IMR-90 (cell line): ENCODE data around the gene USO1. TPM values are rescaled to one million over a fixed set of nuclear protein-coding genes. Genes with fewer than 3 reads are reported as not detected.
A peak's percentile ranks its signal among the peaks of the same experiment; 100 is the strongest.

Experiments used
- ATAC-seq: fragments of 200-7000 bp; cut with Tn5 transposase; 2 replicates; pipeline ENCODE4 v1.9.1; 2020; ENCODE audit warnings: low read depth, mild to moderate bottlenecking, moderate library complexity
- BruUV-seq: library from RNA; stranded (reverse); fragments of 400-500 nt; replicated peaks from 2 replicates; lab custom pipeline; 2021; lab: Mats Ljungman, UMichigan
- CTCF ChIA-PET: fragments of 300-600 bp; formaldehyde crosslinking; extraction: SDS; loops from one replicate; lab custom pipeline; 2021; ENCODE audit warnings: antibody characterized with exemption; lab: Yijun Ruan, JAX
- POLR2A ChIA-PET: fragments of 300-600 bp; sonication (Branson Sonifier 250); formaldehyde crosslinking; loops from one replicate; lab custom pipeline; 2022; ENCODE audit warnings: antibody characterized with exemption; ENCODE audit not compliant: unreplicated experiment; lab: Charles Lee
- DNase-seq: peaks from one replicate; pipeline ENCODE4 v3.0.0; 2013
- H2AFZ ChIP-seq: replicated peaks from 2 replicates; pipeline ENCODE3; 2013; ENCODE audit warnings: low read length, mild to moderate bottlenecking; ENCODE audit not compliant: poor library complexity
- H2AK5ac ChIP-seq: 2 replicates; pipeline ENCODE4 v1.6.1; 2013; ENCODE audit warnings: low read depth, low read length, inconsistent platforms
- H2AK9ac ChIP-seq: replicated peaks from 2 replicates; pipeline ENCODE3; 2013; ENCODE audit warnings: mild to moderate bottlenecking, low read depth, low read length, moderate library complexity; ENCODE audit not compliant: poor library complexity
- H2BK120ac ChIP-seq: 2 replicates; pipeline ENCODE4 v1.6.1; 2013; ENCODE audit warnings: low read depth, low read length, inconsistent platforms
- H2BK15ac ChIP-seq: 3 replicates; pipeline ENCODE4 v1.6.1; 2013; ENCODE audit warnings: low read depth, low read length, inconsistent platforms
- H2BK20ac ChIP-seq: 2 replicates; pipeline ENCODE4 v1.6.1; 2013; ENCODE audit warnings: low read depth, mild to moderate bottlenecking, inconsistent platforms, low read length, moderate library complexity
- H2BK5ac ChIP-seq: 2 replicates; pipeline ENCODE4 v1.6.1; 2013; ENCODE audit warnings: mild to moderate bottlenecking, low read depth, low read length, inconsistent platforms; ENCODE audit not compliant: poor library complexity, severe bottlenecking
- H3K14ac ChIP-seq: replicated peaks from 2 replicates; pipeline ENCODE4 v1.6.1; 2013; ENCODE audit warnings: low read depth, low read length, inconsistent platforms
- H3K18ac ChIP-seq: 2 replicates; pipeline ENCODE4 v1.6.1; 2013; ENCODE audit warnings: low read depth, low read length, control low read depth
- H3K23ac ChIP-seq: 2 replicates; pipeline ENCODE4 v1.6.1; 2013; ENCODE audit warnings: low read depth, low read length, inconsistent platforms
- H3K27ac ChIP-seq: 2 replicates; pipeline ENCODE4 v1.5.1; 2013; ENCODE audit warnings: mild to moderate bottlenecking, control low read depth, low read length; ENCODE audit not compliant: insufficient read depth
- H3K27me3 ChIP-seq: 2 replicates; pipeline ENCODE4 v1.6.1; 2013; ENCODE audit warnings: low read length; ENCODE audit not compliant: control insufficient read depth, insufficient read depth
- H3K36me3 ChIP-seq: 2 replicates; pipeline ENCODE4 v1.6.1; 2013; ENCODE audit warnings: low read length, mixed read lengths; ENCODE audit not compliant: control insufficient read depth, insufficient read depth
- H3K4ac ChIP-seq: 2 replicates; pipeline ENCODE4 v1.6.1; 2013; ENCODE audit warnings: low read depth, low read length, inconsistent platforms
- H3K4me1 ChIP-seq: 2 replicates; pipeline ENCODE4 v1.6.1; 2013; ENCODE audit warnings: low read length, mixed read lengths; ENCODE audit not compliant: control insufficient read depth, insufficient read depth
- H3K4me2 ChIP-seq: 2 replicates; pipeline ENCODE4 v1.6.1; 2013; ENCODE audit warnings: low read depth, mild to moderate bottlenecking, control low read depth, low read length, moderate library complexity
- H3K4me3 ChIP-seq: 2 replicates; pipeline ENCODE4 v1.5.1; 2013; ENCODE audit warnings: low read depth, mild to moderate bottlenecking, control low read depth, low read length, moderate library complexity; ENCODE audit not compliant: insufficient read depth
- H3K56ac ChIP-seq: 2 replicates; pipeline ENCODE4 v1.6.1; 2013; ENCODE audit warnings: low read length, inconsistent platforms; ENCODE audit not compliant: insufficient read depth; ENCODE audit errors: extremely low read depth
- H3K79me1 ChIP-seq, 2 experiments: 2 replicates each; pipeline ENCODE4 v1.6.1; 2013; ENCODE audit warnings: low read length in 2 of 2, inconsistent platforms in 1 of 2, low read depth in 1 of 2
- H3K9ac ChIP-seq: 2 replicates; pipeline ENCODE4 v1.6.1; 2013; ENCODE audit warnings: low read depth, low read length, control low read depth
- H3K9me1 ChIP-seq: 2 replicates; pipeline ENCODE4 v1.6.1; 2013; ENCODE audit warnings: low read length, inconsistent platforms; ENCODE audit not compliant: insufficient read depth
- H3K9me3 ChIP-seq: 2 replicates; pipeline ENCODE4 v1.6.1; 2013; ENCODE audit warnings: low read length; ENCODE audit not compliant: control insufficient read depth, insufficient read depth
- H4K20me1 ChIP-seq: 2 replicates; pipeline ENCODE4 v1.6.1; 2013; ENCODE audit warnings: low read length, inconsistent platforms; ENCODE audit not compliant: insufficient read depth
- H4K5ac ChIP-seq: 2 replicates; pipeline ENCODE4 v1.6.1; 2013; ENCODE audit warnings: mild to moderate bottlenecking, low read depth, low read length, control low read depth
- H4K8ac ChIP-seq, 2 experiments: 2 replicates each; pipeline ENCODE4 v1.6.1; 2013; ENCODE audit warnings: low read depth in 2 of 2, low read length in 2 of 2, control low read depth in 1 of 2, inconsistent platforms in 1 of 2
- H4K91ac ChIP-seq: 2 replicates; pipeline ENCODE4 v1.6.1; 2013; ENCODE audit warnings: low read depth, low read length, inconsistent platforms; ENCODE audit not compliant: insufficient read depth
- CEBPB ChIP-seq: IDR thresholded peaks from 2 replicates; pipeline ENCODE4 v1.6.1; 2012; ENCODE audit warnings: low read depth, low read length, improper control_type of control experiment
- MAZ ChIP-seq: IDR thresholded peaks from 2 replicates; pipeline ENCODE4 v1.6.1; 2012; ENCODE audit warnings: low read depth, mild to moderate bottlenecking, low read length, improper control_type of control experiment, moderate library complexity, borderline replicate concordance
- MXI1 ChIP-seq: IDR thresholded peaks from 2 replicates; pipeline ENCODE4 v1.6.1; 2012; ENCODE audit warnings: low read depth, mild to moderate bottlenecking, low read length, moderate library complexity, borderline replicate concordance
- POLR2A ChIP-seq: IDR thresholded peaks from 2 replicates; pipeline ENCODE4 v1.6.1; 2012; ENCODE audit warnings: mild to moderate bottlenecking, low read depth, low read length
- RAD21 ChIP-seq: IDR thresholded peaks from 2 replicates; pipeline ENCODE4 v1.6.1; 2012; ENCODE audit warnings: low read length, improper control_type of control experiment
- RCOR1 ChIP-seq: IDR thresholded peaks from 2 replicates; pipeline ENCODE4 v1.6.1; 2012; ENCODE audit warnings: mild to moderate bottlenecking, low read length, improper control_type of control experiment; ENCODE audit not compliant: insufficient replicate concordance
- RFX5 ChIP-seq: IDR thresholded peaks from 2 replicates; pipeline ENCODE4 v1.8.0; 2012; ENCODE audit warnings: low read depth, mild to moderate bottlenecking, low read length, moderate library complexity
- SMC3 ChIP-seq: fragments of 150-350 bp; IDR thresholded peaks from 2 replicates; pipeline ENCODE4 v1.6.1; 2016; ENCODE audit warnings: low read depth, mild to moderate bottlenecking, antibody characterized with exemption, low read length, moderate library complexity
- WGBS, 2 experiments: methylation state at CpG; one replicate each; pipeline versions ENCODE4 v1.1.5 to v1.1.7; 2013; ENCODE audit warnings: missing lambda C conversion rate in 2 of 2; ENCODE audit not compliant: insufficient read length in 1 of 2; ENCODE audit errors: extremely low coverage in 2 of 2; 5-methylcytosine and 5-hydroxymethylcytosine counted together
- dilution Hi-C: fragments of 300-500 bp; cut with HindIII; formaldehyde crosslinking; loops from one replicate; pipeline ENCODE4 v1.14.3; 2018; ENCODE audit warnings: low sequenced_read_pairs; ENCODE audit not compliant: unreplicated experiment
- in situ Hi-C: fragments of 300-500 bp; cut with MboI; formaldehyde crosslinking; loops from 3 replicates; pipeline ENCODE4 v1.14.3; 2019; ENCODE audit warnings: low sequenced_read_pairs, inconsistent platforms, mixed read lengths
- intact Hi-C: fragments of 100-400 bp; cut with micrococcal nuclease; formaldehyde crosslinking; loops from 2 replicates; pipeline ENCODE4 v1.10.0; 2022
- polyA plus RNA-seq, 3 experiments: library from polyadenylated mRNA; depleted of rRNA; stranded (reverse); fragments of >200 nt; gene quantifications; 2 replicates each; pipeline ENCODE4 v1.2.3, GENCODE V29; 2012; ENCODE audit warnings: low replicate concordance in 1 of 3
- total RNA-seq: library from RNA; depleted of rRNA; stranded (reverse); fragments of >200 nt; gene quantifications from 2 replicates; pipeline ENCODE4 v1.2.3, GENCODE V29; 2012
- TF ChIP-seq, protein P1 (sequence below): fragments of 150-350 bp; IDR thresholded peaks from 2 replicates; pipeline ENCODE4 v1.6.1; 2017; ENCODE audit warnings: mild to moderate bottlenecking, antibody characterized with exemption, low read length, low read depth
- TF ChIP-seq, protein P2 (sequence below): conservative IDR thresholded peaks from 2 replicates; pipeline ENCODE4 v1.5.1; 2012; ENCODE audit warnings: mild to moderate bottlenecking, low read depth, low read length, improper control_type of control experiment

USO1 gene
- total and polyA plus RNA-seq, 2 of the 4 experiments (the other 2 are of a cell fraction) = 63.7 to 121 TPM

DNA sequence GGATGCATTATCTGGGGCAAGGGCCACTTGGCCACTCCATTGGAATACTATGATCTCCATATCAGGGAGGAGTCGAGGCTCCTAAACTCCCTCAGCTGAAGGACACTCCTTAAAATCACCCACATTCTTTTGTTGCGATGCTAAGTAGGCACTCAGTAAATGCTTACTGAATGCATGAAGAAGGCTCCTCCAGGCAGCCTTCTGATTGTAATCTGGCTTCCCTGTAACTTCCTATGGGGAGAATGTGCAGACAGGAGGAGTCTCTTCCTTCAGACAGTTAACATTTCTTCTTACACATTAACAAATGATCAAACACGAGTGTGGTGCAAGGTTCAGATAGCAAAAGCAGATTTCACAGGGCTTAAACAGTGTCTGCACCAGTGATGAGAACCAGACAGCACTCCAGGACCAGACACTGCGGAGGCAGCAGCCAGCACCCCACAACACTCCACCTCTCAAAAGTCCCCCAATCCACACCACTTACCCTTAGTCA lies 21.4 kb upstream of the USO1 start:
- Histone ChIP-seq H3K9ac (no peak overlapping the region), H3K27ac (no peak overlapping the region), H4K8ac (no peak overlapping the region), H3K18ac (no peak overlapping the region), H2BK20ac (no peak overlapping the region), H3K27me3 (no peaks in the 10 kb centered on the region), H2BK5ac (no peak overlapping the region), H2BK15ac (no peak overlapping the region), H3K9me1 (no peaks in the 10 kb centered on the region), H2AK5ac (no peak overlapping the region), H3K14ac (no peak overlapping the region), H4K20me1 (no peaks in the 10 kb centered on the region), H4K91ac (no peak overlapping the region), H4K5ac (no peak overlapping the region), H3K56ac (no peak overlapping the region), H3K4ac (no peak overlapping the region), H3K23ac (no peak overlapping the region), H3K36me3 (no peaks in the 10 kb centered on the region), H2BK120ac (no peak overlapping the region), H3K9me3 (no peaks in the 10 kb centered on the region), H2AK9ac (no peak overlapping the region), H3K4me3 (no peak overlapping the region), H3K79me1 (peaks cover 1 to 2% of the 10 kb centered on the region in 2 experiments; a peak in 1 of 4 replicates), H3K4me1 (no peaks in the 10 kb centered on the region), H2AFZ (no peak overlapping the region), H3K4me2 (no peak overlapping the region)
- ChIA-PET POLR2A (no interaction called here), CTCF (interaction anchor here (0.5 kb wide), 1 partner anchor 17 kb away, joined by 3 read pairs; no protein-coding TSS in a partner anchor)
- peak; percentile 35; the same call in 1 of the 2 replicates for ATAC-seq
- DNase-seq = no peak
- dilution Hi-C loops = no loop called here
- no TSS peak for BruUV-seq
- intact Hi-C loops = no loop called here
- TF ChIP-seq, protein P1, sequence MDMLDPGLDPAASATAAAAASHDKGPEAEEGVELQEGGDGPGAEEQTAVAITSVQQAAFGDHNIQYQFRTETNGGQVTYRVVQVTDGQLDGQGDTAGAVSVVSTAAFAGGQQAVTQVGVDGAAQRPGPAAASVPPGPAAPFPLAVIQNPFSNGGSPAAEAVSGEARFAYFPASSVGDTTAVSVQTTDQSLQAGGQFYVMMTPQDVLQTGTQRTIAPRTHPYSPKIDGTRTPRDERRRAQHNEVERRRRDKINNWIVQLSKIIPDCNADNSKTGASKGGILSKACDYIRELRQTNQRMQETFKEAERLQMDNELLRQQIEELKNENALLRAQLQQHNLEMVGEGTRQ = no peak
- TF ChIP-seq MAZ (no peak), POLR2A (no peak), SMC3 (no peak), CEBPB (no peak), RFX5 (no peak), MXI1 (no peak), RAD21 (no peak), RCOR1 (no peak)
- TF ChIP-seq, protein P2, sequence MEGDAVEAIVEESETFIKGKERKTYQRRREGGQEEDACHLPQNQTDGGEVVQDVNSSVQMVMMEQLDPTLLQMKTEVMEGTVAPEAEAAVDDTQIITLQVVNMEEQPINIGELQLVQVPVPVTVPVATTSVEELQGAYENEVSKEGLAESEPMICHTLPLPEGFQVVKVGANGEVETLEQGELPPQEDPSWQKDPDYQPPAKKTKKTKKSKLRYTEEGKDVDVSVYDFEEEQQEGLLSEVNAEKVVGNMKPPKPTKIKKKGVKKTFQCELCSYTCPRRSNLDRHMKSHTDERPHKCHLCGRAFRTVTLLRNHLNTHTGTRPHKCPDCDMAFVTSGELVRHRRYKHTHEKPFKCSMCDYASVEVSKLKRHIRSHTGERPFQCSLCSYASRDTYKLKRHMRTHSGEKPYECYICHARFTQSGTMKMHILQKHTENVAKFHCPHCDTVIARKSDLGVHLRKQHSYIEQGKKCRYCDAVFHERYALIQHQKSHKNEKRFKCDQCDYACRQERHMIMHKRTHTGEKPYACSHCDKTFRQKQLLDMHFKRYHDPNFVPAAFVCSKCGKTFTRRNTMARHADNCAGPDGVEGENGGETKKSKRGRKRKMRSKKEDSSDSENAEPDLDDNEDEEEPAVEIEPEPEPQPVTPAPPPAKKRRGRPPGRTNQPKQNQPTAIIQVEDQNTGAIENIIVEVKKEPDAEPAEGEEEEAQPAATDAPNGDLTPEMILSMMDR = no peak
- WGBS, 2 experiments = 17% methylated on average over 1 of the region's 4 CpGs; no CpG with 5 or more reads in 1 of the 2 experiments
- in situ Hi-C loops = no loop called here
